Parathyroid adenoma (tissue), 2 donors: ENCODE data around the gene TTC12.

ENCODE experiments used
- H2AFZ ChIP-seq: fragments of 300-600 bp; sonication (generic); one replicate; pipeline ENCODE4 v1.7.0; 2017; ENCODE audit warnings: antibody characterized with exemption, mild to moderate bottlenecking
- H3K27ac ChIP-seq: fragments of 300-600 bp; sonication (generic); one replicate; pipeline ENCODE4 v1.7.0; 2017
- H3K27me3 ChIP-seq: fragments of 300-600 bp; sonication (generic); one replicate; pipeline ENCODE4 v1.7.0; 2017; ENCODE audit warnings: low read length; ENCODE audit not compliant: control insufficient read depth, insufficient read depth
- H3K36me3 ChIP-seq: fragments of 300-600 bp; sonication (generic); one replicate; pipeline ENCODE4 v1.7.0; 2017; ENCODE audit warnings: low read length; ENCODE audit not compliant: control insufficient read depth, insufficient read depth
- H3K4me1 ChIP-seq: fragments of 300-600 bp; sonication (generic); one replicate; pipeline ENCODE4 v1.7.0; 2017; ENCODE audit warnings: control low read depth
- H3K4me2 ChIP-seq: fragments of 300-600 bp; sonication (generic); one replicate; pipeline ENCODE4 v1.7.0; 2017; ENCODE audit warnings: low read length
- H3K4me3 ChIP-seq: fragments of 300-600 bp; sonication (generic); one replicate; pipeline ENCODE4 v1.7.0; 2017; ENCODE audit warnings: low read depth, low read length
- H3K79me2 ChIP-seq: fragments of 300-600 bp; sonication (generic); one replicate; pipeline ENCODE4 v1.7.0; 2017; ENCODE audit warnings: control low read depth
- H3K9ac ChIP-seq: fragments of 300-600 bp; sonication (generic); one replicate; pipeline ENCODE4 v1.7.0; 2017; ENCODE audit warnings: mild to moderate bottlenecking
- H3K9me3 ChIP-seq: fragments of 300-600 bp; sonication (generic); one replicate; pipeline ENCODE4 v1.7.0; 2017; ENCODE audit warnings: low read length; ENCODE audit not compliant: control insufficient read depth
- TF ChIP-seq, protein P1 (sequence below): fragments of 300-600 bp; sonication (generic); IDR thresholded peaks from one replicate; pipeline ENCODE4 v1.7.0; 2017; ENCODE audit warnings: antibody characterized with exemption, mild to moderate bottlenecking
- donor health status: primary hyperparathyroidism.

Gene TTC12

DNA sequence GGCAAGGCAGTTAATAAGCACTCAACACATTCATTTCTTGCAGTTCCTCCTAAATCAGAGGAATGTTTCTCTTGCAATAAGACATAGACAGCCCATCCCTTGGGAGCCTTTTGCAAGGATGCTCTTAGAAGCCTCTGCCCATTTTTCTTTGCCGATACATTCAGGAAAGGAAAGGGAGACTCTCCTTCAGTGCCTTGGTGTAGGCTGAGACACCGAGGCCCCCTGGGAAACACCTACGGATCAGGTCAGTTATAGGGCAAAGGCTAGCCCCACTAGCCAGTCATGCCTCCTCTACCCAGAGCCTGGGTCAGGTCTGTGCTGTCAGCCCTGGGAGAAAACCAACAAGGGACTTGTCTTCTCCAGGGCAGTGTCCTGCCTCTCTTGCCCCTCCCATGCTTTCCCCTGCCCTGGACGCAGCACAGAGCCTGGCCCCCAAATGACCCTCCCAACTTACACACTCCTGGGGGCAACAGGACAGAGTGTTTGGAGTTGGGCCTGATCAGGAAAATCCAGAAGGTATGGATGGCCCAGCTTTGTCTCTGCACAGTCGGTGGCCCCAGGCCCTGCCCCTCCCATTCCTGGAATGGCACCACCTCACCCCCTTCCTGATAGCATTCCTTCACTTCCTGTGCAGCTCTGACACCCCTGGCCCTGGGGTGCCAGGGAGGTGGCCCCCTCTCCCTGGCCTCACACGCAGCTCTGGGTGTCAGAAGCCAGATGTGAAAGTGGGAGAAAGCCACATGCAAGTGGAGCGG, 91.5 kb downstream of the TTC12 start:
- Histone ChIP-seq H3K79me2 (no peaks in the 10 kb centered on the region), H3K36me3 (no peaks in the 10 kb centered on the region), H3K9ac (no peak overlapping the region), H3K4me2 (no peak overlapping the region), H3K4me3 (no peak overlapping the region), H3K27me3 (no peaks in the 10 kb centered on the region), H3K9me3 (no peaks in the 10 kb centered on the region), H2AFZ (no peak overlapping the region), H3K27ac (no peak overlapping the region), H3K4me1 (no peaks in the 10 kb centered on the region)
- TF ChIP-seq, protein P1, sequence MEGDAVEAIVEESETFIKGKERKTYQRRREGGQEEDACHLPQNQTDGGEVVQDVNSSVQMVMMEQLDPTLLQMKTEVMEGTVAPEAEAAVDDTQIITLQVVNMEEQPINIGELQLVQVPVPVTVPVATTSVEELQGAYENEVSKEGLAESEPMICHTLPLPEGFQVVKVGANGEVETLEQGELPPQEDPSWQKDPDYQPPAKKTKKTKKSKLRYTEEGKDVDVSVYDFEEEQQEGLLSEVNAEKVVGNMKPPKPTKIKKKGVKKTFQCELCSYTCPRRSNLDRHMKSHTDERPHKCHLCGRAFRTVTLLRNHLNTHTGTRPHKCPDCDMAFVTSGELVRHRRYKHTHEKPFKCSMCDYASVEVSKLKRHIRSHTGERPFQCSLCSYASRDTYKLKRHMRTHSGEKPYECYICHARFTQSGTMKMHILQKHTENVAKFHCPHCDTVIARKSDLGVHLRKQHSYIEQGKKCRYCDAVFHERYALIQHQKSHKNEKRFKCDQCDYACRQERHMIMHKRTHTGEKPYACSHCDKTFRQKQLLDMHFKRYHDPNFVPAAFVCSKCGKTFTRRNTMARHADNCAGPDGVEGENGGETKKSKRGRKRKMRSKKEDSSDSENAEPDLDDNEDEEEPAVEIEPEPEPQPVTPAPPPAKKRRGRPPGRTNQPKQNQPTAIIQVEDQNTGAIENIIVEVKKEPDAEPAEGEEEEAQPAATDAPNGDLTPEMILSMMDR, result no peak

DNA sequence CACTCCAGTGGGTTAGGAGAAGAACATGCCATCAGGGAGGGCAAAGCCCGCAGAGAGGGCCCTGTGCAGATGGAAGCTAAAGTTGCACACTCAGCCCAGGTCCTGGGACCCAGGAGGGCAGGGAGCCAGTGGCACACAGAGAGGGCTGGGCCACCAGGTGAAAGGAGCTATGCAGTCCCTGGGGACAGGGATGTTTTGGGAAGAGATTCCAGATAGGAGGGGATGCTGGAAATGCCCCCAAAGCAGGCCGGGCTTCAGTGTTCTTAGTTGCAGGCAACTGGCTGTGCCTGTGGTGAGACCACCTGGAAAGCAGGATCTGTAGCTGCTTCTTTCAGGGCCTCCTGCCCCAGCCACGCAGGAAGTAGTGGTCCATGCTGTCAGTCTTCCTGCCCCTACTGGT, 92.8 kb downstream of the TTC12 start:
- TF ChIP-seq, protein P1, result no peak
- Histone ChIP-seq H3K79me2 (no peaks in the 10 kb centered on the region), H2AFZ (no peak overlapping the region), H3K36me3 (no peaks in the 10 kb centered on the region), H3K4me2 (no peak overlapping the region), H3K27ac (no peak overlapping the region), H3K4me3 (no peak overlapping the region), H3K9me3 (no peaks in the 10 kb centered on the region), H3K27me3 (no peaks in the 10 kb centered on the region), H3K9ac (no peak overlapping the region), H3K4me1 (no peaks in the 10 kb centered on the region)

DNA sequence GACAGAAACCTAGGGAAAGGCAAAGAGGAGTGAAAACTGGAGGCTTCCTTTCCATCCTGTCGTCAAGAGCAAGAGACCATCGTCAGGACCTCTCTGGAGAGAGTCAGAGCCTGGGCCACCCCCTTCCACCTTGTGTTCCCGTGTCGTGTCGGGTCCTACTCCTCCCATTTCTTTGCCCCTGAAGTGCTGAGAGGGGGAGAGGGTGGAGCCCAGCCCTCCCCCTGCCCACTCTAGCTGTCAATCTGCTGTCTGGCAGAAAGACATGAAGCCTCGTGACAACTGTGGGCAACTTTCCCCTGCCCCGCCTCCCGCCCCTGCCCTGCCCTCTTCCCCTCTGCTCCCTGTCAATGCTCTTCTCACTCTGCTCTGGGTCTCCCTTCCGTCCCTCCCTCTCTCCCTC, 93.8 kb downstream of the TTC12 start:
- Histone ChIP-seq H2AFZ (no peak overlapping the region), H3K79me2 (no peaks in the 10 kb centered on the region), H3K4me2 (no peak overlapping the region), H3K9ac (no peak overlapping the region), H3K4me1 (no peaks in the 10 kb centered on the region), H3K27ac (no peak overlapping the region), H3K9me3 (no peaks in the 10 kb centered on the region), H3K27me3 (no peaks in the 10 kb centered on the region), H3K4me3 (no peak overlapping the region), H3K36me3 (no peaks in the 10 kb centered on the region)
- TF ChIP-seq, protein P1, result no peak

DNA sequence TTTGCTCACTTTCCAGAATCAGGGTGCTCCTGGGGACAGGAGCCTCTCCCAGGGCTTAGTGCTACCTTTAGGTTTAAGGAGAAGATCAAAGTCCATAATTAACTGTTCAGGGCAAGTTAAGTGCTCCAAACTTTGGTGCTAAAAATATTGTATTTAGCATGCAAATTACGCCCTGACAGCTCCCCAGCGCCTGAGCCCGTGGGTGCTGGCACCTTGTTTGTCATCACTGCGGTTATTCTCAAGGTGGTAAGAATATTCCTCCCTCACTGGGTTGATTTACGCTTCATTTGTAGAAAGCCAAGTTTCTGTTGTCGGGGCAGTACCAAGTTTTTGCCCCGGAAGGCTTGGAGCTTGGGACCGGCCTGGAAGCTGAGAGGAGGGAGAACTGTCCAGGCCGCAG, 94.5 kb downstream of the TTC12 start:
- H3K36me3 ChIP-seq, result no peaks in the 10 kb centered on the region
- H3K9me3 ChIP-seq, result no peaks in the 10 kb centered on the region
- H3K27me3 ChIP-seq, result no peaks in the 10 kb centered on the region
- H3K79me2 ChIP-seq, result no peaks in the 10 kb centered on the region
- H3K27ac ChIP-seq, result no peak overlapping the region
- H3K4me3 ChIP-seq, result no peak overlapping the region
- no peak overlapping the region for H3K9ac ChIP-seq
- TF ChIP-seq, protein P1, result no peak
- no peak overlapping the region for H2AFZ ChIP-seq
- no peaks in the 10 kb centered on the region for H3K4me1 ChIP-seq
- H3K4me2 ChIP-seq, result no peak overlapping the region

DNA sequence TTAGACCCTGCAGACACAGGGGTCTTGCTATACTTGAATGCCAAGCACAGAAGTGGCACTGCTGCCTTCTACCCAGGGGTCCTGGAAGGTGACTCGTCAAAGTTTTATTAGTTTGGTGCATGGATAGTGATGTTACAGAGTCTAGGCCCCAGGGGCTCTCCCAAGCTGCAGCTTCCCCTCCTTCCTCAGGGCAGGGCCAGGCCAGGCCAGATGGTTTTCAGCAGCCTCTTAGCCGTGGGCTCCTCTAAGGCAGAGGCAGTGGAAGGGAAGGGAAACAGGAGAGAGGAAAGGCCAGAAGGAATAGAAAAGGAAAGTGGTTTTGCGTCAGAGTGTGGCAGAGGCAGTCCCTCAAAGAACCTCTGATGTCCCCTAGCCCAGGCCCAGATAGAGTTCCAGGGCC, 95.1 kb downstream of the TTC12 start:
- H3K4me3 ChIP-seq, result no peak overlapping the region
- H3K4me1 ChIP-seq, result no peaks in the 10 kb centered on the region
- H3K27me3 ChIP-seq, result no peaks in the 10 kb centered on the region
- H3K9me3 ChIP-seq, result no peaks in the 10 kb centered on the region
- no peak overlapping the region for H3K4me2 ChIP-seq
- H3K36me3 ChIP-seq, result no peaks in the 10 kb centered on the region
- H3K79me2 ChIP-seq, result no peaks in the 10 kb centered on the region
- H3K27ac ChIP-seq, result no peak overlapping the region
- H3K9ac ChIP-seq, result no peak overlapping the region
- TF ChIP-seq, protein P1, result no peak
- no peak overlapping the region for H2AFZ ChIP-seq
